ENCODE results near the gene DPH3. TPM values are rescaled to one million over a fixed set of nuclear protein-coding genes. Genes with fewer than 3 reads are reported as not detected.

The DPH3 gene
- total and polyA plus RNA-seq, 2 experiments from 2014 or later = 15.3 to 84.3 TPM

DNA sequence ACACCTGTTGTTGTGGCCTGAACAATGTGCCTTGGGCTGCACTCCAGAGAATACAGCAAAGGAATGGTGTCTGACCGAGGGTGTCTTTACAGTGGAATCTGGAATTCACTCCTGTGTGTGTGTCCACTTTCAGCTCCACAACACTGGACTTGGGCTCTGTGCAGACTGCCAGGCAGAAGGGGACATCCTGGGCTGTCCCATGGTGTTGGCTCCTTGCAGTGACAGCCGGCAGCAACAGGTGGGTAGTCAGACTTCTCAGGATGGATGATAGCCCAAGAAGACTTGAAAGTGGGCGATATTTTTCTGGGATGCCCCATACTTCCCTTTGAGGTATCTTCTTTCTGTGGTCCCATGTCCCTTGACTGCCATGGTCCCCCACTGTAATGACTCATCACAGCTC, 45.0 kb downstream of the DPH3 start (continued):
- TF ChIP-seq, protein P1, sequence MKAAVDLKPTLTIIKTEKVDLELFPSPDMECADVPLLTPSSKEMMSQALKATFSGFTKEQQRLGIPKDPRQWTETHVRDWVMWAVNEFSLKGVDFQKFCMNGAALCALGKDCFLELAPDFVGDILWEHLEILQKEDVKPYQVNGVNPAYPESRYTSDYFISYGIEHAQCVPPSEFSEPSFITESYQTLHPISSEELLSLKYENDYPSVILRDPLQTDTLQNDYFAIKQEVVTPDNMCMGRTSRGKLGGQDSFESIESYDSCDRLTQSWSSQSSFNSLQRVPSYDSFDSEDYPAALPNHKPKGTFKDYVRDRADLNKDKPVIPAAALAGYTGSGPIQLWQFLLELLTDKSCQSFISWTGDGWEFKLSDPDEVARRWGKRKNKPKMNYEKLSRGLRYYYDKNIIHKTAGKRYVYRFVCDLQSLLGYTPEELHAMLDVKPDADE (IDR thresholded peaks at IDR 0.05) = no peak
- TF ChIP-seq JUNB (IDR thresholded peaks at IDR 0.05; ENCODE audit: unreplicated experiment) (no peak), ZNF114 (CRISPR knock-in tag; IDR thresholded peaks at IDR 0.05) (no peak), CREB1 (CRISPR knock-in tag; IDR thresholded peaks at IDR 0.05; ENCODE audit: low read depth) (no peak), POLR2AphosphoS5 (IDR thresholded peaks at IDR 0.05; ENCODE audit: low read depth) (no peak)
- TF ChIP-seq, protein P2, sequence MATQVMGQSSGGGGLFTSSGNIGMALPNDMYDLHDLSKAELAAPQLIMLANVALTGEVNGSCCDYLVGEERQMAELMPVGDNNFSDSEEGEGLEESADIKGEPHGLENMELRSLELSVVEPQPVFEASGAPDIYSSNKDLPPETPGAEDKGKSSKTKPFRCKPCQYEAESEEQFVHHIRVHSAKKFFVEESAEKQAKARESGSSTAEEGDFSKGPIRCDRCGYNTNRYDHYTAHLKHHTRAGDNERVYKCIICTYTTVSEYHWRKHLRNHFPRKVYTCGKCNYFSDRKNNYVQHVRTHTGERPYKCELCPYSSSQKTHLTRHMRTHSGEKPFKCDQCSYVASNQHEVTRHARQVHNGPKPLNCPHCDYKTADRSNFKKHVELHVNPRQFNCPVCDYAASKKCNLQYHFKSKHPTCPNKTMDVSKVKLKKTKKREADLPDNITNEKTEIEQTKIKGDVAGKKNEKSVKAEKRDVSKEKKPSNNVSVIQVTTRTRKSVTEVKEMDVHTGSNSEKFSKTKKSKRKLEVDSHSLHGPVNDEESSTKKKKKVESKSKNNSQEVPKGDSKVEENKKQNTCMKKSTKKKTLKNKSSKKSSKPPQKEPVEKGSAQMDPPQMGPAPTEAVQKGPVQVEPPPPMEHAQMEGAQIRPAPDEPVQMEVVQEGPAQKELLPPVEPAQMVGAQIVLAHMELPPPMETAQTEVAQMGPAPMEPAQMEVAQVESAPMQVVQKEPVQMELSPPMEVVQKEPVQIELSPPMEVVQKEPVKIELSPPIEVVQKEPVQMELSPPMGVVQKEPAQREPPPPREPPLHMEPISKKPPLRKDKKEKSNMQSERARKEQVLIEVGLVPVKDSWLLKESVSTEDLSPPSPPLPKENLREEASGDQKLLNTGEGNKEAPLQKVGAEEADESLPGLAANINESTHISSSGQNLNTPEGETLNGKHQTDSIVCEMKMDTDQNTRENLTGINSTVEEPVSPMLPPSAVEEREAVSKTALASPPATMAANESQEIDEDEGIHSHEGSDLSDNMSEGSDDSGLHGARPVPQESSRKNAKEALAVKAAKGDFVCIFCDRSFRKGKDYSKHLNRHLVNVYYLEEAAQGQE (IDR thresholded peaks at IDR 0.05; ENCODE audit: unreplicated experiment) = no peak
- TF ChIP-seq, protein P3, sequence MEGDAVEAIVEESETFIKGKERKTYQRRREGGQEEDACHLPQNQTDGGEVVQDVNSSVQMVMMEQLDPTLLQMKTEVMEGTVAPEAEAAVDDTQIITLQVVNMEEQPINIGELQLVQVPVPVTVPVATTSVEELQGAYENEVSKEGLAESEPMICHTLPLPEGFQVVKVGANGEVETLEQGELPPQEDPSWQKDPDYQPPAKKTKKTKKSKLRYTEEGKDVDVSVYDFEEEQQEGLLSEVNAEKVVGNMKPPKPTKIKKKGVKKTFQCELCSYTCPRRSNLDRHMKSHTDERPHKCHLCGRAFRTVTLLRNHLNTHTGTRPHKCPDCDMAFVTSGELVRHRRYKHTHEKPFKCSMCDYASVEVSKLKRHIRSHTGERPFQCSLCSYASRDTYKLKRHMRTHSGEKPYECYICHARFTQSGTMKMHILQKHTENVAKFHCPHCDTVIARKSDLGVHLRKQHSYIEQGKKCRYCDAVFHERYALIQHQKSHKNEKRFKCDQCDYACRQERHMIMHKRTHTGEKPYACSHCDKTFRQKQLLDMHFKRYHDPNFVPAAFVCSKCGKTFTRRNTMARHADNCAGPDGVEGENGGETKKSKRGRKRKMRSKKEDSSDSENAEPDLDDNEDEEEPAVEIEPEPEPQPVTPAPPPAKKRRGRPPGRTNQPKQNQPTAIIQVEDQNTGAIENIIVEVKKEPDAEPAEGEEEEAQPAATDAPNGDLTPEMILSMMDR (conservative IDR thresholded peaks at IDR 0.05; ENCODE audit: low read depth in 2 of 2) = no peak

DNA sequence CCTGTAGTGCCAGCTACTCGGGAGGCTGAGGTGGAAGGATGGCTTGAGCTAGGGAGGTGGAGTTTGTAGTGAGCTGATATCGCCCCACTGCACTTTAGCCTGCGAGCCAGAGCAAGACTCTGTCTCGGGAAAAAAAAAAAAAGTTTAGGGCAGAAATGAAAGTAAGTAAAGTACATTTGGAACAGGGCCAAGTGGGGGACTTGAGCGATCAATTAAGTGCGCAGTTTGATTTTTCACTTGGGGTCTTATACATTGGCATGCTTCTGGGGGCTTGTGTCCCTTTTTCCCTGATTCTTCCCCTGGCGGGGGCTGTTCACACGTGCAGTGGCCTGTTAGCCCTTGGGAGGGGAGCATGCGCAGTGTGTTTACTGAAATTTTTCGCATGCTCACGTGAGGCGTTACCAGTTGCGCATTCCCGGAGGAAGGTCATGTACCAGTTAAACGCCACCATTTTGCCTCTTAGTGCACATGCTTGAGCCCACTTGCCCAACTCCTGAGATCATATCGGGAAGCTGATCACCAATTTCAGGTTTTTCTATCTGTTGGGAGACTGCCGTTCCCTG, 48.3 kb downstream of the DPH3 start:
- Mint-ChIP-seq H3K36me3 (ENCODE audit: low read depth) (no peaks in the 10 kb centered on the region), H3K27ac (no peak overlapping the region), H3K4me1 (no peaks in the 10 kb centered on the region; the same call in 2 of the 3 replicates), H3K9me3 (no peaks in the 10 kb centered on the region; the same call in 2 of the 3 replicates), H3K27me3 (ENCODE audit: insufficient read depth, low read depth, poor library complexity) (peaks cover 2% of the 10 kb centered on the region), H3K4me3 (no peak overlapping the region)
- Histone ChIP-seq H3K27ac (ENCODE audit: low read depth) (no peak overlapping the region), H3K36me3 (ENCODE audit: insufficient read depth) (no peaks in the 10 kb centered on the region), H3K9me2 (ENCODE audit: insufficient read depth) (0 out of 2 replicates have a peak, but pooled peaks cover 3% of the 10 kb centered on the region), H3K4me3 (no peak overlapping the region), H3F3A (replicated peaks; ENCODE audit: low read depth) (no peaks in the 10 kb centered on the region), H2AFZ (no peak overlapping the region), H3K79me2 (replicated peaks; ENCODE audit: insufficient read depth) (no peaks in the 10 kb centered on the region), H4K20me1 (replicated peaks; ENCODE audit: insufficient read depth) (no peaks in the 10 kb centered on the region), H3K4me2 (no peak overlapping the region), H3K4me1 (ENCODE audit: insufficient read depth) (no peaks in the 10 kb centered on the region), H3K27me3 (ENCODE audit: insufficient read depth) (no peaks in the 10 kb centered on the region)
- DNase-seq (ENCODE audit: low spot score) (no peak), ATAC-seq (no peak)
- TF ChIP-seq, protein P3 (conservative IDR thresholded peaks at IDR 0.05; ENCODE audit: low read depth in 2 of 2) = no peak
- TF ChIP-seq CREB1 (CRISPR knock-in tag; IDR thresholded peaks at IDR 0.05; ENCODE audit: low read depth) (no peak), ZNF114 (CRISPR knock-in tag; IDR thresholded peaks at IDR 0.05) (no peak), EZH2 (IDR thresholded peaks at IDR 0.05; ENCODE audit: low read depth, unreplicated experiment) (no peak)
- TF ChIP-seq, protein P2 (IDR thresholded peaks at IDR 0.05; ENCODE audit: unreplicated experiment) = no peak
